ACHN (cell line): ENCODE measurements around the gene CLRN1.
A peak's percentile ranks its signal among the peaks of the same experiment; 100 is the strongest.

ENCODE experiments used
- DNase-seq: peaks from one replicate; pipeline ENCODE4 v3.0.0-alpha.2; 2015
- in situ Hi-C: cut with HindIII; loops from 2 replicates; pipeline ENCODE4 v1.10.0; 2017; ENCODE audit warnings: low sequenced_read_pairs, low pct_ligation_motif_present, low pct_unique_long_range_greater_than_20kb

CLRN1 gene

GRCh38 chr3:150985711-150986110 is 13.2 kb upstream of the CLRN1 start:
- in situ Hi-C loops, result no loop called here
- no peak for DNase-seq

GRCh38 chr3:150984066-150984465 is 11.5 kb upstream of the CLRN1 start:
- in situ Hi-C loops, result no loop called here
- no peak for DNase-seq

GRCh38 chr3:150978566-150979148 is 6.1 kb upstream of the CLRN1 start:
- DNase-seq, result no peak
- in situ Hi-C loops, result no loop called here

GRCh38 chr3:150975992-150976368 is 3.5 kb upstream of the CLRN1 start:
- no peak for DNase-seq
- in situ Hi-C loops, result no loop called here

- DNase-seq, result no peak
- in situ Hi-C loops, result no loop called here
These were observed 2.8 kb upstream of the CLRN1 start for GRCh38 chr3:150975086-150975991.

GRCh38 chr3:150970665-150971324 is 1.7 kb downstream of the CLRN1 start:
- DNase-seq, result peak; percentile 53
- in situ Hi-C loops, result no loop called here

- in situ Hi-C loops, result no loop called here
- no peak for DNase-seq
These were observed 4.0 kb downstream of the CLRN1 start for GRCh38 chr3:150968341-150969035.

- DNase-seq, result no peak
- in situ Hi-C loops, result no loop called here
These were observed 7.1 kb downstream of the CLRN1 start for GRCh38 chr3:150965436-150965835.

- in situ Hi-C loops, result no loop called here
- no peak for DNase-seq
These were observed 10.6 kb downstream of the CLRN1 start for GRCh38 chr3:150961949-150962348.

GRCh38 chr3:150960708-150961684 is 11.5 kb downstream of the CLRN1 start:
- in situ Hi-C loops, result no loop called here

GRCh38 chr3:150958683-150959082 is 13.8 kb downstream of the CLRN1 start:
- in situ Hi-C loops, result no loop called here

More at GRCh38 chr3:150960708-150961684, 11.5 kb downstream of the CLRN1 start:
- DNase-seq, result no peak

GRCh38 chr3:150956376-150956775 is 16.2 kb downstream of the CLRN1 start:
- DNase-seq, result peak; percentile 2
- in situ Hi-C loops, result no loop called here

More at GRCh38 chr3:150958683-150959082, 13.8 kb downstream of the CLRN1 start:
- DNase-seq, result no peak

GRCh38 chr3:150951923-150952322 is 20.6 kb downstream of the CLRN1 start:
- in situ Hi-C loops, result no loop called here

GRCh38 chr3:150945226-150946032 is 27.1 kb downstream of the CLRN1 start:
- in situ Hi-C loops, result no loop called here
- peak; percentile 1 for DNase-seq

More at GRCh38 chr3:150951923-150952322, 20.6 kb downstream of the CLRN1 start:
- no peak for DNase-seq

- in situ Hi-C loops, result no loop called here
- no peak for DNase-seq
These were observed 30.3 kb downstream of the CLRN1 start for GRCh38 chr3:150942221-150942620.

GRCh38 chr3:150936693-150937092 is 35.8 kb downstream of the CLRN1 start:
- no peak for DNase-seq
- in situ Hi-C loops, result no loop called here

GRCh38 chr3:150933473-150933995 is 39.0 kb downstream of the CLRN1 start:
- in situ Hi-C loops, result no loop called here
- DNase-seq, result no peak
